ENCODE data around the gene FBLN1. TPM values are rescaled to one million over a fixed set of nuclear protein-coding genes. Genes with fewer than 3 reads are reported as not detected.

The FBLN1 gene
- total and polyA plus RNA-seq, 9 of the 15 experiments (the other 6 are each of a cell fraction or from before 2014, with no cell fraction given) = 0.66 TPM; not detected in 8

DNA sequence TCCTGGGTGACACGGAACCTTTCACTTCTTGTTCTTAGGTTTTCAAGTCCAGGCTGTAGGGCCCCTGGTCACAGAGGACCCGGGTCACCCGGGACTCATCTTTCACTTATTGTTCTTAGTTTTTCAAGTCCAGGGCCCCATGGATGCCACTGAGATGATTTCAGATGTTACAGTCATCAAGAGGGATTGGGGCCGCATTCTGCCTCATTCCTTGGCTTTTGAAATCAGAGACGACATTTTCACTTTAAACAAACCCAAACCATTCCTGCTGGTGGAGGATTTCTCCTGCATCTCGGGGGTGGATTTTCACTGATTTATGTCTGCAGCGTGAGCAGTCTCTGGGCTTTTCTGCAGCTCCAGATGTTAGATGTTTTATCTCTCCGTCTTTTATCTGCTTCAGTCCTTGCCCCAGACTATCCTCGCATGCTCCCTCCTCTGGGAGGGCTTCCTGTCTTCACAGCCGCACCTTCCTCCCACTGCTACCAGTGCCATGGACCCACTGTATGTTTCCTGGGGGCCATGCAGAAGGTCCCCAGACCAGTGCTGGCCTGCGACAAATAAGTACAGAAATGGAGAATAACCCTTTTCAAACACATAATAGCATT is 27.4 kb downstream of the FBLN1 start:
- TF ChIP-seq, protein P1, sequence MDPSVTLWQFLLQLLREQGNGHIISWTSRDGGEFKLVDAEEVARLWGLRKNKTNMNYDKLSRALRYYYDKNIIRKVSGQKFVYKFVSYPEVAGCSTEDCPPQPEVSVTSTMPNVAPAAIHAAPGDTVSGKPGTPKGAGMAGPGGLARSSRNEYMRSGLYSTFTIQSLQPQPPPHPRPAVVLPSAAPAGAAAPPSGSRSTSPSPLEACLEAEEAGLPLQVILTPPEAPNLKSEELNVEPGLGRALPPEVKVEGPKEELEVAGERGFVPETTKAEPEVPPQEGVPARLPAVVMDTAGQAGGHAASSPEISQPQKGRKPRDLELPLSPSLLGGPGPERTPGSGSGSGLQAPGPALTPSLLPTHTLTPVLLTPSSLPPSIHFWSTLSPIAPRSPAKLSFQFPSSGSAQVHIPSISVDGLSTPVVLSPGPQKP (CRISPR knock-in tag; IDR thresholded peaks at IDR 0.05) = no peak
- TF ChIP-seq NFATC3 (IDR thresholded peaks at IDR 0.05) = no peak
- TF ChIP-seq, protein P2, sequence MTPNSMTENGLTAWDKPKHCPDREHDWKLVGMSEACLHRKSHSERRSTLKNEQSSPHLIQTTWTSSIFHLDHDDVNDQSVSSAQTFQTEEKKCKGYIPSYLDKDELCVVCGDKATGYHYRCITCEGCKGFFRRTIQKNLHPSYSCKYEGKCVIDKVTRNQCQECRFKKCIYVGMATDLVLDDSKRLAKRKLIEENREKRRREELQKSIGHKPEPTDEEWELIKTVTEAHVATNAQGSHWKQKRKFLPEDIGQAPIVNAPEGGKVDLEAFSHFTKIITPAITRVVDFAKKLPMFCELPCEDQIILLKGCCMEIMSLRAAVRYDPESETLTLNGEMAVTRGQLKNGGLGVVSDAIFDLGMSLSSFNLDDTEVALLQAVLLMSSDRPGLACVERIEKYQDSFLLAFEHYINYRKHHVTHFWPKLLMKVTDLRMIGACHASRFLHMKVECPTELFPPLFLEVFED (CRISPR knock-in tag; conservative IDR thresholded peaks at IDR 0.05) = no peak
- TF ChIP-seq RUNX1 (IDR thresholded peaks at IDR 0.05; ENCODE audit: low read depth) = no peak
- TF ChIP-seq NRF1 (conservative IDR thresholded peaks at IDR 0.05 in 1 of 2, IDR thresholded peaks at IDR 0.05 in 1 of 2) = no peak
- TF ChIP-seq TCF7 (IDR thresholded peaks at IDR 0.05; ENCODE audit: borderline replicate concordance) = no peak
- TF ChIP-seq, protein P3, sequence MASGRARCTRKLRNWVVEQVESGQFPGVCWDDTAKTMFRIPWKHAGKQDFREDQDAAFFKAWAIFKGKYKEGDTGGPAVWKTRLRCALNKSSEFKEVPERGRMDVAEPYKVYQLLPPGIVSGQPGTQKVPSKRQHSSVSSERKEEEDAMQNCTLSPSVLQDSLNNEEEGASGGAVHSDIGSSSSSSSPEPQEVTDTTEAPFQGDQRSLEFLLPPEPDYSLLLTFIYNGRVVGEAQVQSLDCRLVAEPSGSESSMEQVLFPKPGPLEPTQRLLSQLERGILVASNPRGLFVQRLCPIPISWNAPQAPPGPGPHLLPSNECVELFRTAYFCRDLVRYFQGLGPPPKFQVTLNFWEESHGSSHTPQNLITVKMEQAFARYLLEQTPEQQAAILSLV (tag; IDR thresholded peaks at IDR 0.05) = no peak
- no peak for TF ChIP-seq ARNT (IDR thresholded peaks at IDR 0.05)
- TF ChIP-seq CSDE1 (IDR thresholded peaks at IDR 0.05) = no peak
- H3K27ac ChIP-seq (ENCODE audit: extremely low read depth, low read depth, low read length) = no peak overlapping the region
- no peak overlapping the region for H3K4me2 ChIP-seq (ENCODE audit: insufficient read depth, low read length)
- BruUV-seq (replicated peaks) = no TSS peak
- H2AFZ ChIP-seq (ENCODE audit: low read depth, low read length) = no peak overlapping the region
- no peak overlapping the region for H3K9ac ChIP-seq (ENCODE audit: insufficient read depth in 1 of 2, low read depth in 2 of 2, low read length in 2 of 2)
- WGBS (ENCODE audit: insufficient coverage, low coverage, missing lambda C conversion rate) = 0% methylated on average over 11 of the region's 11 CpGs
- CTCF ChIA-PET (ENCODE audit: low intra/inter-chr PET ratio) = no interaction called here
- no peaks in the 10 kb centered on the region for H3K79me2 ChIP-seq (ENCODE audit: control insufficient read depth, insufficient read depth, low read length)
- H3K9me1 ChIP-seq (ENCODE audit: control insufficient read depth, insufficient read depth, low read length) = no peaks in the 10 kb centered on the region
- peaks cover 12 to 55% of the 10 kb centered on the region in 2 experiments for H3K27me3 ChIP-seq (ENCODE audit: control insufficient read depth in 2 of 2, insufficient read depth in 2 of 2, low read length in 2 of 2)
- in situ Hi-C loops (cut with MboI) = no loop called here
- no peaks in the 10 kb centered on the region for H3K9me3 ChIP-seq (replicated peaks; ENCODE audit: control insufficient read depth, insufficient read depth, low read depth, low read length)
- intact Hi-C loops (cut with micrococcal nuclease) = no loop called here
- DNase-seq (ENCODE audit: extremely low read depth in 1 of 4, low spot score in 3 of 4) = no peak
- no peak for ATAC-seq
- POLR2A ChIA-PET = no interaction called here
- FAIRE-seq = no peak
- no peaks in the 10 kb centered on the region for H4K20me1 ChIP-seq (replicated peaks; ENCODE audit: control insufficient read depth, insufficient read depth, low read length)
- H3K36me3 ChIP-seq (ENCODE audit: control insufficient read depth, insufficient read depth, low read length) = no peaks in the 10 kb centered on the region
- H3K4me1 ChIP-seq (replicated peaks in 1 of 2; ENCODE audit: control insufficient read depth in 2 of 2, insufficient read depth in 2 of 2, low read length in 2 of 2) = no peaks in the 10 kb centered on the region
- H3K4me3 ChIP-seq = no peak overlapping the region

Data from K562 (cell line).